GM12891 (cell line): Measurements from ENCODE around the gene YIPF4.

Source experiments
- PAX5 ChIP-seq: IDR thresholded peaks from 2 replicates; pipeline ENCODE4 v1.6.1; 2011; ENCODE audit warnings: low read length, moderate library complexity, mild to moderate bottlenecking; ENCODE audit not compliant: insufficient read depth, severe bottlenecking
- POLR2A ChIP-seq: IDR thresholded peaks from 2 replicates; pipeline ENCODE4 v1.6.1; 2011; ENCODE audit warnings: low read depth, low read length, control low read depth
- POLR2AphosphoS5 ChIP-seq: IDR thresholded peaks from 2 replicates; pipeline ENCODE4 v1.6.1; 2011; ENCODE audit warnings: low read depth, low read length, control low read depth
- SPI1 ChIP-seq: IDR thresholded peaks from 2 replicates; pipeline ENCODE4 v1.6.1; 2011; ENCODE audit warnings: low read depth, low read length, control low read depth
- TAF1 ChIP-seq: IDR thresholded peaks from 2 replicates; pipeline ENCODE4 v1.6.1; 2011; ENCODE audit warnings: low read depth, low read length, control low read depth

GRCh38 chr2:32357318-32358110, 79.8 kb downstream of the YIPF4 start:
- TF ChIP-seq TAF1, result no peak
- TF ChIP-seq SPI1, result no peak
- TF ChIP-seq PAX5, result no peak
- TF ChIP-seq POLR2AphosphoS5, result no peak; the same call in 1 of the 2 replicates
- TF ChIP-seq POLR2A, result no peak
